CD14-positive monocyte (primary cell): ENCODE measurements around the gene GGT1. TPM values are rescaled to one million over a fixed set of nuclear protein-coding genes. Genes with fewer than 3 reads are reported as not detected.
A peak's percentile ranks its signal among the peaks of the same experiment; 100 is the strongest.
"Not testable (repeated sequence)": the region's sequence is repeated elsewhere in the genome, so short reads cannot be mapped to it uniquely, and the experiment has no call there.

Experiments used
- DNase-seq, 3 donors: peaks; one replicate each; pipeline ENCODE4 v3.0.0-alpha.2; 2011 to 2022
- H2AFZ ChIP-seq: 2 replicates; pipeline ENCODE4 v1.6.0; 2012; ENCODE audit warnings: mild to moderate bottlenecking, low read depth, low read length, inconsistent platforms; ENCODE audit not compliant: insufficient read depth, poor library complexity, severe bottlenecking
- H3K27ac ChIP-seq, 2 donors: 1 replicate in 1 of 2; 2 replicates in 1 of 2; pipeline ENCODE4 v1.5.1; 2012 to 2013; ENCODE audit warnings: low read length in 2 of 2, control low read depth in 1 of 2, inconsistent platforms in 1 of 2, low read depth in 1 of 2, mild to moderate bottlenecking in 1 of 2
- H3K27me3 ChIP-seq, 2 donors: one replicate each; pipeline versions ENCODE4 v1.6.0 to v1.6.1; 2011 to 2013; ENCODE audit warnings: low read length in 2 of 2; ENCODE audit not compliant: control insufficient read depth in 2 of 2, insufficient read depth in 2 of 2
- H3K36me3 ChIP-seq, 2 donors: replicated peaks in 1 of 2; 1 replicate in 1 of 2; 2 replicates in 1 of 2; pipeline versions ENCODE4 v1.5.1 to v1.6.1; 2012 to 2013; ENCODE audit warnings: low read length in 2 of 2, control low read depth in 1 of 2, inconsistent platforms in 1 of 2, mild to moderate bottlenecking in 1 of 2; ENCODE audit not compliant: insufficient read depth in 2 of 2, control insufficient read depth in 1 of 2
- H3K4me1 ChIP-seq, 2 donors: 1 replicate in 1 of 2; 2 replicates in 1 of 2; pipeline versions ENCODE4 v1.5.1 to v1.6.1; 2012 to 2013; ENCODE audit warnings: low read length in 2 of 2, control low read depth in 1 of 2, inconsistent platforms in 1 of 2, mild to moderate bottlenecking in 1 of 2, moderate library complexity in 1 of 2; ENCODE audit not compliant: insufficient read depth in 2 of 2, control insufficient read depth in 1 of 2
- H3K4me2 ChIP-seq: replicated peaks from 2 replicates; pipeline ENCODE3; 2012; ENCODE audit warnings: low read length, moderate library complexity, mild to moderate bottlenecking; ENCODE audit not compliant: poor library complexity, severe bottlenecking; ENCODE audit errors: extremely low read depth
- H3K4me3 ChIP-seq, 3 experiments: fragments of 200-600 bp in 1 of 3; sonication (generic) in 1 of 3; replicated peaks in 1 of 3; 1 replicate in 2 of 3; 2 replicates in 1 of 3; pipeline ENCODE4 v1.5.1; 2011 to 2013; ENCODE audit warnings: low read length in 3 of 3, mild to moderate bottlenecking in 3 of 3, control low read depth in 2 of 3, low read depth in 2 of 3, inconsistent platforms in 1 of 3, moderate library complexity in 1 of 3
- H3K79me2 ChIP-seq: 2 replicates; pipeline ENCODE4 v1.6.0; 2012; ENCODE audit warnings: mild to moderate bottlenecking, control low read depth, inconsistent platforms, low read length, moderate library complexity; ENCODE audit not compliant: insufficient read depth
- H3K9ac ChIP-seq: 2 replicates; pipeline ENCODE4 v1.6.0; 2017; ENCODE audit warnings: low read length, mild to moderate bottlenecking; ENCODE audit not compliant: insufficient read depth, poor library complexity, severe bottlenecking
- H3K9me3 ChIP-seq, 2 donors: replicated peaks in 1 of 2; 1 replicate in 1 of 2; 2 replicates in 1 of 2; pipeline versions ENCODE4 v1.5.1 to v1.6.1; 2012 to 2013; ENCODE audit warnings: low read length in 2 of 2, control low read depth in 1 of 2; ENCODE audit not compliant: control insufficient read depth in 1 of 2, insufficient read depth in 1 of 2
- H4K20me1 ChIP-seq: 2 replicates; pipeline ENCODE4 v1.6.0; 2012; ENCODE audit warnings: mild to moderate bottlenecking, low read length, control low read depth, moderate library complexity; ENCODE audit not compliant: insufficient read depth
- H3K27ac Mint-ChIP-seq, 7 donors: one replicate each; pipeline ENCODE4 v1.8.0; 2020; ENCODE audit warnings: mild to moderate bottlenecking in 7 of 7, mixed read lengths in 7 of 7, moderate library complexity in 6 of 7, inconsistent platforms in 2 of 7
- H3K27me3 Mint-ChIP-seq, 3 donors: one replicate each; pipeline ENCODE4 v1.8.0; 2021 to 2022; ENCODE audit warnings: low read depth in 3 of 3, mild to moderate bottlenecking in 3 of 3, mixed read lengths in 3 of 3, moderate library complexity in 3 of 3, inconsistent platforms in 1 of 3
- H3K36me3 Mint-ChIP-seq, 2 donors: one replicate each; pipeline ENCODE4 v1.8.0; 2020; ENCODE audit warnings: mixed read lengths in 2 of 2, inconsistent platforms in 1 of 2, mild to moderate bottlenecking in 1 of 2
- H3K4me1 Mint-ChIP-seq: one replicate; pipeline ENCODE4 v1.8.0; 2020; ENCODE audit warnings: mild to moderate bottlenecking, mixed read lengths
- H3K4me3 Mint-ChIP-seq, 2 donors: one replicate each; pipeline ENCODE4 v1.8.0; 2020; ENCODE audit warnings: mild to moderate bottlenecking in 2 of 2, mixed read lengths in 2 of 2, moderate library complexity in 1 of 2
- H3K9me3 Mint-ChIP-seq, 7 donors: one replicate each; pipeline ENCODE4 v1.8.0; 2020 to 2022; ENCODE audit warnings: mixed read lengths in 7 of 7, mild to moderate bottlenecking in 6 of 7, moderate library complexity in 6 of 7, inconsistent platforms in 2 of 7
- WGBS: methylation state at CpG from one replicate; pipeline ENCODE4 v1.1.5; 2013; ENCODE audit warnings: missing lambda C conversion rate; ENCODE audit not compliant: insufficient coverage; 5-methylcytosine and 5-hydroxymethylcytosine counted together
- intact Hi-C, 2 donors: fragments of 100-400 bp; cut with micrococcal nuclease; formaldehyde crosslinking; loops; one replicate each; pipeline versions ENCODE4 v1.15.0 to v1.15.1; 2023
- polyA plus RNA-seq, 3 donors: library from polyadenylated mRNA; depleted of rRNA in 1 of 3; unstranded in 2 of 3; stranded (reverse) in 1 of 3; fragments of 300-500 nt in 2 of 3; fragments of >200 nt in 1 of 3; fragmentation: Illumina TruSeq in 2 of 3; gene quantifications; 1 replicate in 2 of 3; 2 replicates in 1 of 3; pipeline ENCODE4 v1.2.3, GENCODE V29; 2012 to 2021

Gene GGT1
- polyA plus RNA-seq, 3 donors: 16.0 to 26.5 (median 25.5) TPM

- 89% methylated on average over 1 of the region's 2 CpGs for whole genome bisulfite sequencing
- H3K4me3 ChIP-seq, H3K9me3 ChIP-seq, H3K9ac ChIP-seq, H3K27me3 Mint-ChIP-seq, H3K27ac ChIP-seq, H3K79me2 ChIP-seq, H3K4me2 ChIP-seq, H3K9me3 Mint-ChIP-seq, H2AFZ ChIP-seq, H3K36me3 ChIP-seq, H3K4me3 Mint-ChIP-seq, intact Hi-C loops, H4K20me1 ChIP-seq, H3K27me3 ChIP-seq, H3K36me3 Mint-ChIP-seq: not testable (repeated sequence)
- Mint-ChIP-seq H3K27ac (peak overlapping the region; percentile 76 to 87 (median 83)), H3K4me1 (peaks cover 46% of the 10 kb centered on the region)
- peak in 2 of 3 donors; percentile 16 to 45 for DNase-seq
- peaks cover 35 to 38% of the 10 kb centered on the region in 2 donors for H3K4me1 ChIP-seq
Observed at GRCh38 chr22:24606340-24606739, 3.3 kb downstream of the GGT1 start.

GRCh38 chr22:24607429-24607983 is 4.5 kb downstream of the GGT1 start:
- peak overlapping the region; percentile 78 to 93 for H3K4me3 Mint-ChIP-seq
- Histone ChIP-seq H3K4me1 (peaks cover 25 to 31% of the 10 kb centered on the region in 2 donors), H2AFZ (peak overlapping the region; percentile 74), H3K9ac (peak overlapping the region; percentile 73), H3K27ac (peak overlapping the region; percentile 68 to 94), H3K4me2 (peak overlapping the region; percentile 58), H3K4me3 (peak overlapping the region in 2 of 3 experiments; percentile 5 to 63)
- H3K9me3 ChIP-seq, H4K20me1 ChIP-seq, H3K9me3 Mint-ChIP-seq, H3K27me3 ChIP-seq, H3K27me3 Mint-ChIP-seq, H3K36me3 ChIP-seq, H3K79me2 ChIP-seq, H3K36me3 Mint-ChIP-seq, intact Hi-C loops: not testable (repeated sequence)
- peak overlapping the region; percentile 97 to 99 (median 98) for H3K27ac Mint-ChIP-seq
- peak; percentile 90 to 97 (median 94) for DNase-seq
- peaks cover 36% of the 10 kb centered on the region for H3K4me1 Mint-ChIP-seq
- 22% methylated on average over 14 of the region's 18 CpGs for WGBS

GRCh38 chr22:24608327-24608726 is 5.3 kb downstream of the GGT1 start:
- H3K79me2 ChIP-seq, H3K27me3 Mint-ChIP-seq, DNase-seq, H3K9me3 ChIP-seq, H3K27me3 ChIP-seq, H3K4me2 ChIP-seq, intact Hi-C loops, H4K20me1 ChIP-seq, H3K9me3 Mint-ChIP-seq, H3K36me3 Mint-ChIP-seq, H3K36me3 ChIP-seq: not testable (repeated sequence)
- Mint-ChIP-seq H3K4me1 (peaks cover 32% of the 10 kb centered on the region), H3K4me3 (peak overlapping the region in 1 of 2 donors; percentile 93), H3K27ac (peak overlapping the region; percentile 97 to 99 (median 98))
- H3K4me3 ChIP-seq: peak overlapping the region in 1 of 3 experiments; percentile 63
- H3K9ac ChIP-seq: peak overlapping the region; percentile 73
- peak overlapping the region; percentile 74 for H2AFZ ChIP-seq
- 90% methylated on average over 2 of the region's 6 CpGs for WGBS
- peak overlapping the region; percentile 68 to 94 for H3K27ac ChIP-seq
- H3K4me1 ChIP-seq: peaks cover 23 to 26% of the 10 kb centered on the region in 2 donors

GRCh38 chr22:24609888-24610287 is 6.9 kb downstream of the GGT1 start:
- H3K27ac Mint-ChIP-seq, H3K9me3 ChIP-seq, H3K27ac ChIP-seq, H3K27me3 ChIP-seq, H4K20me1 ChIP-seq, H3K4me2 ChIP-seq, H3K4me3 ChIP-seq, H3K36me3 ChIP-seq, DNase-seq, H2AFZ ChIP-seq, H3K36me3 Mint-ChIP-seq, intact Hi-C loops, H3K9ac ChIP-seq, H3K4me3 Mint-ChIP-seq, H3K79me2 ChIP-seq, H3K27me3 Mint-ChIP-seq, H3K9me3 Mint-ChIP-seq: not testable (repeated sequence)
- WGBS: 100% methylated on average over 1 of the region's 3 CpGs
- H3K4me1 Mint-ChIP-seq: peaks cover 21% of the 10 kb centered on the region
- H3K4me1 ChIP-seq: peaks cover 15 to 16% of the 10 kb centered on the region in 2 donors
